Mononuclear cell (primary cell): ENCODE results near the gene AFF3. TPM values are rescaled to one million over a fixed set of nuclear protein-coding genes. Genes with fewer than 3 reads are reported as not detected.
"Not testable (repeated sequence)": the region's sequence is repeated elsewhere in the genome, so short reads cannot be mapped to it uniquely, and the experiment has no call there.

Source experiments
- H3K27me3 ChIP-seq: 2 replicates; pipeline ENCODE4 v1.6.0; 2011; ENCODE audit warnings: low read length, control low read depth; ENCODE audit not compliant: insufficient read depth
- H3K4me1 ChIP-seq: 2 replicates; pipeline ENCODE4 v1.5.1; 2011; ENCODE audit warnings: mild to moderate bottlenecking, low read length, control low read depth; ENCODE audit not compliant: insufficient read depth
- H3K4me3 ChIP-seq: 2 replicates; pipeline ENCODE4 v1.5.1; 2011; ENCODE audit warnings: mild to moderate bottlenecking, low read length, moderate library complexity
- H3K9me3 ChIP-seq: 2 replicates; pipeline ENCODE4 v1.5.1; 2011; ENCODE audit warnings: low read depth, mild to moderate bottlenecking, control low read depth, low read length
- total RNA-seq: library from RNA; depleted of rRNA; stranded (reverse); fragments of >200 nt; gene quantifications from one replicate; pipeline ENCODE4 v1.2.3, GENCODE V29; 2012

AFF3 gene
- total RNA-seq, 1 donor: 21.9 TPM

DNA sequence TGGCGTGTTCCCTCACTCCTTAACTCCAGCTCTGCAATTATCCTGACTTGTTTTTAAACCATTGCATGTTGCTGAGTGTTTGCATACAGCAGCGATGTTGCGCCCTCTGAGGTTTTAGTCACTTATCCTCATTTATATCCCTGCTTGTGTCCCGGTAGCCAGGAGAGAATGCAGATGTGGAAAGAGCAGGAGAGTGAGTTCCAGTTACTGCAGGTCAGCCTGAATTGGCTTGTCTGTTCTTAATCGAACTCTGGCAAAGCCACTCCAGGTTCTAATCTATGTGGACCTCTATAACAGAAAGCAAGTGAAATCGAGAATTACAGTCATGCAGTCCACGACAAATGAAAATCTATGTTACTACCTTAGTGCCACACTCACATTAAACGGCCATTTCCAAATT, 357.4 kb downstream of the AFF3 start:
- no peaks in the 10 kb centered on the region for H3K27me3 ChIP-seq
- H3K9me3 ChIP-seq: no peaks in the 10 kb centered on the region
- H3K4me1 ChIP-seq: peaks cover 33% of the 10 kb centered on the region
- H3K4me3 ChIP-seq: no peak overlapping the region

DNA sequence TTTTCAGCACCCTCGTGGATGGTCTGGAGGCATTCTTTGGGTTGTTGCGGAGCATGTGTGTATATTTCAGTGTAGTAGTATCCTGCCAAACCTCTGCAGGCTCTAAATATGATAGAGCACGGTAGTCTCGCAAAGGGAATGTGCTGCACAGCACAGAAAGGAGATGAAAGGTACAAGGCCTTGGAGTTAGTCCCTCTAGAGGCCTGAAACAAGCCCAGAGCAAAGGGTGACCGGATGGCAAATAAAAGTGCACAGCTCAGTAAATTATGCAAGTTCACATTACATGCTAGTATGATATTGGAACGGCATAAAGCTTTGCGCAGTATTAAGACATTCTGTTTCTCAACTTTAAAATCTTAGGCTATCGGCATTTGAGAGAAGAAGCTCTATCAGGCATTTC, 358.1 kb downstream of the AFF3 start:
- H3K9me3 ChIP-seq: no peaks in the 10 kb centered on the region
- no peak overlapping the region for H3K4me3 ChIP-seq
- H3K4me1 ChIP-seq: peaks cover 35% of the 10 kb centered on the region
- H3K27me3 ChIP-seq: no peaks in the 10 kb centered on the region

GRCh38 chr2:99780276-99780675, 362.1 kb downstream of the AFF3 start:
- no peaks in the 10 kb centered on the region for H3K9me3 ChIP-seq
- no peak overlapping the region for H3K4me3 ChIP-seq
- peaks cover 38% of the 10 kb centered on the region for H3K4me1 ChIP-seq
- H3K27me3 ChIP-seq: no peaks in the 10 kb centered on the region

DNA sequence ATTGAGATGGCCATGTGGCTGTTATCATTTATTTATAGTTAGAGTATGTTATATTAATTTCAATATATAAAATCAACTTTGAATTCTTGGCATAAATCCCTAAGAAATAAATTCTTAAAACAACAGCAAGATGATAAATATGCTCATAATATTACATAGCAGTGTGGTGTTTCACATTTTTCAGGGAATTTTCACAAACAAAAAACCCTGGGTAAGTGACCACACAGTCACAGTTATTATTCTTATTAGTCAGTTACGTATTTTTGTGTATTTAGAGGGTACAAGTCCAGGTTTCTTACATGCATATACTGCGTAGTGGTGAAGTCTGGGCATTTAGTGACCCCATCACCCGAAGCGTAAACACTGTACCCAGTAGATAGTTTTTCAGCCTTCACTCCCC, 363.1 kb downstream of the AFF3 start:
- no peaks in the 10 kb centered on the region for H3K27me3 ChIP-seq
- H3K4me3 ChIP-seq: no peak overlapping the region
- peaks cover 28% of the 10 kb centered on the region for H3K4me1 ChIP-seq
- H3K9me3 ChIP-seq: no peaks in the 10 kb centered on the region

- Histone ChIP-seq H3K4me3 (no peak overlapping the region), H3K4me1 (peaks cover 39% of the 10 kb centered on the region), H3K27me3 (no peaks in the 10 kb centered on the region), H3K9me3 (no peaks in the 10 kb centered on the region)
Measured at GRCh38 chr2:99777656-99778290, 364.6 kb downstream of the AFF3 start.

DNA sequence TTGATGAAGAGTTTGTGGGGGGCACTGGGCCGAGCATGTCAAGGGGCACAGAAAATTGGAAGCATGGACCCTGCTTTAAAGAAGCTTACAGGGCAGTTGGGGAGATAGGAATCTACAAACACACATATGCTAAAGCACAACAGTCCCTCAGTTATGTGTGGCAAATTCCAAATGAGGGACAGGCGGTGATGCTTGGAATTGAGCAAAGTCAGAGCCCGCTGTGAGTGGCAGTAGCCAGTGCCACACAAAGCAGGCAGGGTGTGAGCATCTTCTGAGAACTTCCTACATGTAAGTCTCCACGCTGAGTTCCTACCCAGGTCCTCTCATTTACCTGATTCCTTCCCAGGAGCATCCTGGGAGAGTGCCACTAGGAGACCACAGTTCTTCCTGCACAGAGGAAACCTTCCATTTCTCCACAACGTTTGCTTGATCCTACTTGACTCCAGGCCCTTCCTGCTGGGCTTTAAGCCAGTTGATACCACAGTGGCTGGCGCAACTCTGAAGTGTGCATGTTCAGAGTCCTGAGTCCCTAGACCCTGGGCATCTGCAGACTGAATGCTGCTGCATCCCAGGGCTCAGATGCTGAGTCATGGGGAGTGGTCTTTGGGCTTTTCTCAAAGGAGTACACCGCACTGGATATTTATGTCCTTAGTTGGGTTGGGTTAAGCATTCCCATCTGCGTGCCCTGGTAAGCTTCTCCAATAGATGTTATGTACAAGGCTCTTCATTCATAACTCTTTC, 365.3 kb downstream of the AFF3 start:
- H3K4me1 ChIP-seq: peaks cover 46% of the 10 kb centered on the region
- H3K9me3 ChIP-seq: no peaks in the 10 kb centered on the region
- no peaks in the 10 kb centered on the region for H3K27me3 ChIP-seq
- no peak overlapping the region for H3K4me3 ChIP-seq

GRCh38 chr2:99776206-99776905, 366.0 kb downstream of the AFF3 start:
- H3K27me3 ChIP-seq: no peaks in the 10 kb centered on the region
- H3K9me3 ChIP-seq: no peaks in the 10 kb centered on the region
- no peak overlapping the region for H3K4me3 ChIP-seq
- peaks cover 53% of the 10 kb centered on the region for H3K4me1 ChIP-seq

- Histone ChIP-seq H3K4me3 (no peak overlapping the region), H3K4me1 (peaks cover 59% of the 10 kb centered on the region), H3K27me3 (no peaks in the 10 kb centered on the region), H3K9me3 (no peaks in the 10 kb centered on the region)
Measured at GRCh38 chr2:99775585-99775984, 366.8 kb downstream of the AFF3 start.

GRCh38 chr2:99773642-99774041, 368.7 kb downstream of the AFF3 start:
- H3K4me3 ChIP-seq, H3K9me3 ChIP-seq, H3K27me3 ChIP-seq: not testable (repeated sequence)
- peaks cover 70% of the 10 kb centered on the region for H3K4me1 ChIP-seq

- peaks cover 78% of the 10 kb centered on the region for H3K4me1 ChIP-seq
- H3K9me3 ChIP-seq: no peaks in the 10 kb centered on the region
- no peaks in the 10 kb centered on the region for H3K27me3 ChIP-seq
- H3K4me3 ChIP-seq: no peak overlapping the region
Measured at GRCh38 chr2:99772591-99773331, 369.6 kb downstream of the AFF3 start.

GRCh38 chr2:99771681-99772333, 370.6 kb downstream of the AFF3 start:
- H3K9me3 ChIP-seq: no peaks in the 10 kb centered on the region
- H3K4me1 ChIP-seq: peaks cover 81% of the 10 kb centered on the region
- no peaks in the 10 kb centered on the region for H3K27me3 ChIP-seq
- H3K4me3 ChIP-seq: no peak overlapping the region

DNA sequence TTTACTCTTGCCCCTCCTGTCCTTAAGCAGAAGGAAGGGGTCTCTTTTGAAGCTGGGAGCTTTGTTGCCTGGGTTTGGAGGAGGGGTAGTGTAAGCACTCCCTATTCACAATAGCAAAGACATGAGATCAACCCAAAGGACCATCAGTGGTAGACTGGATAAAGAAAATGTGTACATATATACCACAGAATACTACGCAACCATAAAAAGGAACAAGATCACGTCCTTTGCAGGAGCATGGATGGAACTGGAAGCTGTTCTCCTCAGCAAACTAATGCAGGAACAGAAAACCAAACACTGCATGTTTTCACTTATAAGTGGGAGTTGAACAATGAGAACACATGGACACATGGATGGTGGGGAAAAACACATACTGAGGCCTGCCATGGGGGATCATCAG, 371.5 kb downstream of the AFF3 start:
- Histone ChIP-seq H3K4me3 (no peak overlapping the region), H3K27me3 (no peaks in the 10 kb centered on the region), H3K4me1 (peaks cover 81% of the 10 kb centered on the region), H3K9me3 (no peaks in the 10 kb centered on the region)

- Histone ChIP-seq H3K27me3 (no peaks in the 10 kb centered on the region), H3K9me3 (no peaks in the 10 kb centered on the region), H3K4me1 (peaks cover 48% of the 10 kb centered on the region), H3K4me3 (no peak overlapping the region)
Measured at GRCh38 chr2:99765731-99766318, 376.6 kb downstream of the AFF3 start.

DNA sequence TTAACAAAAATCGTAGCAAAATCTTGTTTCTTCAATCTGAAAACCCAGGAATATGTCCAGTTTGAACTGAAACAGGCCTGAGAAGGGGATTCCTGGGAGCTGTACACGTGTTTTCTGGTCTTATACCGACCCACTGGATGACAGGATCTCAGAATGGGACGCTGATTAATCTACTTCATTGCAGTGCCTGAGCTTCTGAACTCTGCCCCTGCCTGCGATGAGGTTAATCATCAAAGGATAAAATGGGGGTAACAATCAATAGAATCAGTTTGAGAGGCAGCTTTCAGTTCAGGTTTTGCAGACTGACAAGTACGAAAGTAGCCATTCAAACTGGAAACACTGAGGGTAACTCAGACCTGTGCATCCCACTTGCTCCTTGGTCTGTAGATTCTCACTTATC, 378.6 kb downstream of the AFF3 start:
- peaks cover 27% of the 10 kb centered on the region for H3K4me1 ChIP-seq
- H3K9me3 ChIP-seq: no peaks in the 10 kb centered on the region
- H3K27me3 ChIP-seq: no peaks in the 10 kb centered on the region
- H3K4me3 ChIP-seq: no peak overlapping the region
